Progenitor cell of endocrine pancreas (in vitro differentiated cells): ENCODE data around the gene ROR1. TPM values are rescaled to one million over a fixed set of nuclear protein-coding genes. Genes with fewer than 3 reads are reported as not detected.
A peak's percentile ranks its signal among the peaks of the same experiment; 100 is the strongest.

Source experiments
- DNase-seq: peaks from one replicate; pipeline ENCODE4 v3.0.0; 2021; ENCODE audit warnings: low spot score; ENCODE audit not compliant: unreplicated experiment
- H3K27ac Mint-ChIP-seq: 2 replicates; pipeline ENCODE4 v1.8.0; 2021; ENCODE audit warnings: mild to moderate bottlenecking, moderate library complexity, mixed read lengths
- H3K27me3 Mint-ChIP-seq: 2 replicates; pipeline ENCODE4 v1.8.0; 2021; ENCODE audit warnings: mixed read lengths
- H3K36me3 Mint-ChIP-seq: 2 replicates; pipeline ENCODE4 v1.8.0; 2022; ENCODE audit warnings: mixed read lengths; ENCODE audit not compliant: insufficient read depth
- H3K4me1 Mint-ChIP-seq: 2 replicates; pipeline ENCODE4 v1.8.0; 2021; ENCODE audit warnings: low read depth, mixed read lengths
- H3K4me3 Mint-ChIP-seq: 2 replicates; pipeline ENCODE4 v1.8.0; 2021; ENCODE audit warnings: low read depth, mild to moderate bottlenecking, moderate library complexity, mixed read lengths
- H3K9me3 Mint-ChIP-seq: 2 replicates; pipeline ENCODE4 v1.8.0; 2021; ENCODE audit warnings: low read depth, mixed read lengths
- total RNA-seq: library from RNA; stranded (reverse); gene quantifications from 2 replicates; pipeline ENCODE4 v1.2.1, GENCODE V29; 2021
- TF ChIP-seq, protein P1 (sequence below): fragments of 200-600 bp; sonication (generic); IDR thresholded peaks from one replicate; pipeline ENCODE4 v1.5.0; 2021; ENCODE audit warnings: antibody characterized with exemption, mild to moderate bottlenecking; ENCODE audit not compliant: unreplicated experiment

ROR1 gene
- total RNA-seq, 1 donor from 2014 or later: 63.8 TPM

GRCh38 chr1:63898428-63899196 is 124.8 kb downstream of the ROR1 start:
- Mint-ChIP-seq H3K4me1 (peaks cover 34% of the 10 kb centered on the region), H3K27ac (peak overlapping the region; percentile 73), H3K4me3 (no peak overlapping the region), H3K9me3 (no peaks in the 10 kb centered on the region), H3K27me3 (no peaks in the 10 kb centered on the region), H3K36me3 (peaks cover 3% of the 10 kb centered on the region)
- no peak for DNase-seq
- TF ChIP-seq, protein P1, sequence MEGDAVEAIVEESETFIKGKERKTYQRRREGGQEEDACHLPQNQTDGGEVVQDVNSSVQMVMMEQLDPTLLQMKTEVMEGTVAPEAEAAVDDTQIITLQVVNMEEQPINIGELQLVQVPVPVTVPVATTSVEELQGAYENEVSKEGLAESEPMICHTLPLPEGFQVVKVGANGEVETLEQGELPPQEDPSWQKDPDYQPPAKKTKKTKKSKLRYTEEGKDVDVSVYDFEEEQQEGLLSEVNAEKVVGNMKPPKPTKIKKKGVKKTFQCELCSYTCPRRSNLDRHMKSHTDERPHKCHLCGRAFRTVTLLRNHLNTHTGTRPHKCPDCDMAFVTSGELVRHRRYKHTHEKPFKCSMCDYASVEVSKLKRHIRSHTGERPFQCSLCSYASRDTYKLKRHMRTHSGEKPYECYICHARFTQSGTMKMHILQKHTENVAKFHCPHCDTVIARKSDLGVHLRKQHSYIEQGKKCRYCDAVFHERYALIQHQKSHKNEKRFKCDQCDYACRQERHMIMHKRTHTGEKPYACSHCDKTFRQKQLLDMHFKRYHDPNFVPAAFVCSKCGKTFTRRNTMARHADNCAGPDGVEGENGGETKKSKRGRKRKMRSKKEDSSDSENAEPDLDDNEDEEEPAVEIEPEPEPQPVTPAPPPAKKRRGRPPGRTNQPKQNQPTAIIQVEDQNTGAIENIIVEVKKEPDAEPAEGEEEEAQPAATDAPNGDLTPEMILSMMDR: no peak

- peak overlapping the region; percentile 39 for H3K27ac Mint-ChIP-seq
Observed at GRCh38 chr1:63901094-63901493, 127.3 kb downstream of the ROR1 start.

GRCh38 chr1:63902844-63903589 is 129.2 kb downstream of the ROR1 start:
- Mint-ChIP-seq H3K9me3 (no peaks in the 10 kb centered on the region), H3K36me3 (no peaks in the 10 kb centered on the region), H3K4me1 (peaks cover 59% of the 10 kb centered on the region), H3K4me3 (no peak overlapping the region), H3K27ac (no peak overlapping the region), H3K27me3 (no peaks in the 10 kb centered on the region)
- DNase-seq: no peak
- TF ChIP-seq, protein P1: no peak

More at GRCh38 chr1:63901094-63901493, 127.3 kb downstream of the ROR1 start:
- Mint-ChIP-seq H3K4me3 (no peak overlapping the region), H3K9me3 (no peaks in the 10 kb centered on the region), H3K36me3 (peaks cover 3% of the 10 kb centered on the region), H3K27me3 (no peaks in the 10 kb centered on the region), H3K4me1 (peaks cover 48% of the 10 kb centered on the region)
- no peak for DNase-seq
- TF ChIP-seq, protein P1: no peak

- Mint-ChIP-seq H3K27ac (peak overlapping the region; percentile 14), H3K4me3 (no peak overlapping the region), H3K36me3 (no peaks in the 10 kb centered on the region), H3K27me3 (no peaks in the 10 kb centered on the region), H3K4me1 (peaks cover 60% of the 10 kb centered on the region), H3K9me3 (no peaks in the 10 kb centered on the region)
- TF ChIP-seq, protein P1: no peak
- no peak for DNase-seq
Observed at GRCh38 chr1:63903947-63904610, 130.3 kb downstream of the ROR1 start.

DNA sequence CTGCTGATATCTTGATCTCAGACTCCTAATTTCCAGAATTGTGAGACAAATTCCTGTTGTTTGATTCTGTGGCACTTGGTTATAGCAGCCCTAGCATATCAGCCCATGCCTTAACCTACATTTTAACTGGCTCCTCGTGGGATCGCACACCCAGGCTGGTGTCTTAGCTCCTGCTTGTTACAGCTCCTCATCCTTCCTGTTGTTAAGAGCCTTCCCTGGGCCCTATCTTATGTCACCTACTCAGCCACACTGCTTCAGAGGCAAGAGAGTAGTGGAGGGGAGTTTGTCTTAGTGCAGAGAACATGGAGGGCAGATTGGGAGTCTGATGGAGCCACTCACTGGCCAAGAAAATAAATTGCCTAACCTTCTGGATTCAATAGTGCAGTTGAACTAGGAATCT is 131.0 kb downstream of the ROR1 start:
- H3K4me1 Mint-ChIP-seq: peaks cover 64% of the 10 kb centered on the region
- H3K27ac Mint-ChIP-seq: no peak overlapping the region
- no peak overlapping the region for H3K4me3 Mint-ChIP-seq
- TF ChIP-seq, protein P1: no peak
- H3K9me3 Mint-ChIP-seq: no peaks in the 10 kb centered on the region
- H3K36me3 Mint-ChIP-seq: no peaks in the 10 kb centered on the region
- H3K27me3 Mint-ChIP-seq: no peaks in the 10 kb centered on the region
- no peak for DNase-seq
